GM12878 (cell line): Measurements from ENCODE around the gene H1-8. TPM values are rescaled to one million over a fixed set of nuclear protein-coding genes. Genes with fewer than 3 reads are reported as not detected.

Experiments used
- ATAC-seq: fragments of 200-7000 bp; cut with Tn5 transposase; 3 replicates; pipeline ENCODE4 v1.9.1; 2020; ENCODE audit warnings: mild to moderate bottlenecking, moderate library complexity
- BruUV-seq: library from RNA; stranded (reverse); fragments of 400-500 nt; replicated peaks from 2 replicates; lab custom pipeline; 2021; lab: Mats Ljungman, UMichigan
- CTCF ChIA-PET: fragments of 300-600 bp; sonication (Branson Sonifier 250); formaldehyde crosslinking; extraction: SDS; loops from one replicate; lab custom pipeline; 2021; ENCODE audit warnings: inconsistent platforms; lab: Yijun Ruan, JAX
- POLR2A ChIA-PET: fragments of 350-600 bp; formaldehyde crosslinking; extraction: SDS; loops from one replicate; lab custom pipeline; 2021; ENCODE audit warnings: inconsistent platforms; lab: Charles Lee
- RAD21 ChIA-PET: fragments of 300-600 bp; sonication (Branson Sonifier 250); formaldehyde crosslinking; loops from one replicate; lab custom pipeline; 2023; ENCODE audit warnings: antibody characterized with exemption; ENCODE audit not compliant: unreplicated experiment; lab: Charles Lee
- SMC1A ChIA-PET: fragments of 300-600 bp; sonication (Branson Sonifier 250); formaldehyde crosslinking; loops from one replicate; lab custom pipeline; 2023; ENCODE audit not compliant: unreplicated experiment, uncharacterized antibody; lab: Charles Lee
- DNase-seq: peaks from one replicate; pipeline ENCODE4 v3.0.0-alpha.2; 2011; ENCODE audit warnings: low read depth, low spot score
- FAIRE-seq: peaks from 3 replicates; lab custom pipeline; 2011; peaks lifted over from hg19 to GRCh38; lab: Jason Lieb, UNC
- H2AFZ ChIP-seq: 2 replicates; pipeline ENCODE4 v1.6.0; 2011; ENCODE audit warnings: low read depth, low read length, control low read depth; ENCODE audit not compliant: control insufficient read depth
- H3K27ac ChIP-seq: 2 replicates; pipeline ENCODE4 v1.5.1; 2011; ENCODE audit warnings: control low read depth; ENCODE audit not compliant: control insufficient read depth, insufficient read depth
- H3K27me3 ChIP-seq, 2 experiments: replicated peaks in 1 of 2; 2 replicates each; pipeline versions ENCODE4 v1.6.0 to v1.6.1; 2011; ENCODE audit warnings: low read length in 1 of 2; ENCODE audit not compliant: control insufficient read depth in 2 of 2, insufficient read depth in 2 of 2
- H3K36me3 ChIP-seq, 2 experiments: 2 replicates each; pipeline ENCODE4 v1.5.1; 2011; ENCODE audit warnings: low read length in 1 of 2; ENCODE audit not compliant: control insufficient read depth in 2 of 2, insufficient read depth in 2 of 2
- H3K4me1 ChIP-seq: 2 replicates; pipeline ENCODE4 v1.6.1; 2011; ENCODE audit warnings: mild to moderate bottlenecking, low read length, moderate library complexity, mixed read lengths; ENCODE audit not compliant: control insufficient read depth, insufficient read depth
- H3K4me2 ChIP-seq: 2 replicates; pipeline ENCODE4 v1.6.0; 2011; ENCODE audit warnings: control low read depth; ENCODE audit not compliant: control insufficient read depth, insufficient read depth
- H3K4me3 ChIP-seq: fragments of 200-600 bp; sonication (generic); 2 replicates; pipeline ENCODE4 v1.5.1; 2016
- H3K79me2 ChIP-seq: 2 replicates; pipeline ENCODE4 v1.6.0; 2011; ENCODE audit warnings: low read length; ENCODE audit not compliant: control insufficient read depth, insufficient read depth
- H3K9ac ChIP-seq: 2 replicates; pipeline ENCODE4 v1.8.0; 2011; ENCODE audit warnings: low read length, control low read depth, mixed read lengths; ENCODE audit not compliant: control insufficient read depth, insufficient read depth
- H3K9me3 ChIP-seq: replicated peaks from 3 replicates; pipeline ENCODE4 v1.5.1; 2011; ENCODE audit warnings: mild to moderate bottlenecking, low read length; ENCODE audit not compliant: control insufficient read depth, insufficient read depth
- H4K20me1 ChIP-seq: 2 replicates; pipeline ENCODE4 v1.6.0; 2011; ENCODE audit not compliant: control insufficient read depth, insufficient read depth
- BCL11A ChIP-seq: IDR thresholded peaks from 2 replicates; pipeline ENCODE4 v1.6.1; 2011; ENCODE audit warnings: low read depth, low read length
- GABPA ChIP-seq: IDR thresholded peaks from 2 replicates; pipeline ENCODE4 v1.6.1; 2014; ENCODE audit warnings: antibody characterized with exemption, low read depth, mild to moderate bottlenecking, inconsistent platforms
- MEF2A ChIP-seq: IDR thresholded peaks from 2 replicates; pipeline ENCODE4 v1.6.1; 2011; ENCODE audit warnings: low read depth, mild to moderate bottlenecking, low read length, moderate library complexity; ENCODE audit not compliant: insufficient read depth
- RCOR1 ChIP-seq: conservative IDR thresholded peaks from 2 replicates; pipeline ENCODE4 v1.6.1; 2012; ENCODE audit warnings: low read depth, low read length, improper control_type of control experiment
- SREBF2 ChIP-seq: IDR thresholded peaks from 2 replicates; pipeline ENCODE4 v1.6.1; 2012; ENCODE audit warnings: mild to moderate bottlenecking, low read length
- TCF7 ChIP-seq: IDR thresholded peaks from 2 replicates; pipeline ENCODE4 v1.6.1; 2014; ENCODE audit warnings: antibody characterized with exemption, borderline replicate concordance
- YBX1 ChIP-seq: fragments of 450-650 bp; IDR thresholded peaks from 2 replicates; pipeline ENCODE4 v1.6.1; 2016; ENCODE audit warnings: antibody characterized with exemption
- ZNF207 ChIP-seq: fragments of 450-650 bp; IDR thresholded peaks from 2 replicates; pipeline ENCODE4 v1.6.1; 2014; ENCODE audit warnings: antibody characterized with exemption, mild to moderate bottlenecking, borderline replicate concordance
- ZNF274 ChIP-seq: IDR thresholded peaks from one replicate; pipeline ENCODE4 v1.8.0; 2011; ENCODE audit not compliant: insufficient read length, insufficient read depth
- ZNF622 ChIP-seq: fragments of 450-650 bp; IDR thresholded peaks from 2 replicates; pipeline ENCODE4 v1.6.1; 2017; ENCODE audit warnings: mild to moderate bottlenecking, inconsistent platforms
- WGBS: methylation state at CpG from one replicate; pipeline ENCODE4 v1.1.6; 2016; ENCODE audit warnings: low lambda C conversion rate; ENCODE audit not compliant: insufficient replicate concordance, insufficient coverage; ENCODE audit errors: missing lambda C conversion rate; 5-methylcytosine and 5-hydroxymethylcytosine counted together
- in situ Hi-C: fragments of 300-500 bp; cut with MboI; formaldehyde crosslinking; loops from 9 replicates; pipeline ENCODE4 v1.14.3; 2018; ENCODE audit warnings: mixed read lengths
- intact Hi-C: fragments of 100-400 bp; cut with micrococcal nuclease; formaldehyde crosslinking; loops from one replicate; pipeline ENCODE4 v1.14.2; 2022; ENCODE audit not compliant: unreplicated experiment
- polyA plus RNA-seq, 11 experiments: library from polyadenylated mRNA; depleted of rRNA in 4 of 11; unstranded in 6 of 11; stranded (reverse) in 5 of 11; fragments of >200 nt; fragmentation: Nextera tagmentation in 4 of 11; fragmentation: Illumina TruSeq in 1 of 11; extraction: Ambion mirVana in 4 of 11; extraction: Trizol in 1 of 11; gene quantifications; 1 replicate in 1 of 11; 2 replicates in 10 of 11; pipeline versions ENCODE4 v1.2.1 to v1.2.3, GENCODE V29; 2011 to 2016; ENCODE audit warnings: inconsistent platforms in 2 of 11, missing spikeins in 2 of 11, low read depth in 1 of 11
- total RNA-seq, 4 experiments: library from RNA; depleted of rRNA in 3 of 4; stranded (reverse); fragments of >200 nt in 3 of 4; fragmentation: Illumina TruSeq in 1 of 4; extraction: Trizol in 1 of 4; gene quantifications; 2 replicates each; pipeline versions ENCODE4 v1.2.1 to v1.2.3, GENCODE V29; 2013 to 2021
- TF ChIP-seq, protein P1 (sequence below): IDR thresholded peaks from 2 replicates; pipeline ENCODE4 v1.6.1; 2012; ENCODE audit warnings: improper control_type of control experiment, low read depth, low read length; ENCODE audit not compliant: insufficient replicate concordance
- TF ChIP-seq, protein P2 (sequence below): fragments of 450-650 bp; IDR thresholded peaks from 2 replicates; pipeline ENCODE4 v1.6.1; 2014; ENCODE audit warnings: mild to moderate bottlenecking
- TF ChIP-seq, protein P3 (sequence below): fragments of 450-650 bp; IDR thresholded peaks from 2 replicates; pipeline ENCODE4 v1.6.1; 2016; ENCODE audit warnings: mild to moderate bottlenecking, moderate library complexity, borderline replicate concordance

The H1-8 gene
- total and polyA plus RNA-seq, 10 of the 15 experiments (the other 5 are each of a cell fraction or from before 2014, with no cell fraction given) = not detected

DNA sequence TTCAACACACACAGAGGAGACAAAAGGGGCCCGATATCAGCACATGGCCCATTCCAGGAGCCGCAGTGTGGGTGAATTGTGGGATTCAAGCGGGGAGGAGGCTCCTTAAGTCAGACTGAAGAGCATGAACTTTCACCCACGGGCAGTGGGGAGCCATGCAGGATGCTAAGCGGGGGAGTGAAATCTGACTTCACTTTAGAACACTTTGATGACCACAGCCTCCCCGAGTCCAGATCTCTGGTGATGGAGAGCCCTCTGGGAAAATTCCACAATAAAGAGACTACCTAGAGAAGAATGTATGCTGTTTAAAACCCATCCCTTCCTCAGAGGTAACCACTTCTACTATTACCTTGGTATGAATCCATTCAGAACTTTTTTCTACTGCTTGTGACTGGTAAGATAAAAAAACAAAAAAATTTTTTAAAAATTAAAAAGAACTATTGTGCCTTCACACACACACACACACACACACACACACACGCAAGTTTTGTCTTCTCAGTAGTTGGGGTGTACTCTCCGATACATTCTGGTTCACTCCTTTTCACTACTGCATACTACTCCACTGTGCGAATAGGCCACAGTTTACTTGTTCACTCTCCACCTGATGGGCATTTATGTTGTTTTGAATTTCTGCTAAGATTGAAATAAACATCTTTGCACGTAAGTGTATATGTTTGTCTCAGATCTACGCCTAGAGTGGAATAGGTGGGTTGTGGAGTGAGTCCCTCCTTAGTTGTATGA, 2.0 kb upstream of the H1-8 start (continued):
- TF ChIP-seq, protein P1, sequence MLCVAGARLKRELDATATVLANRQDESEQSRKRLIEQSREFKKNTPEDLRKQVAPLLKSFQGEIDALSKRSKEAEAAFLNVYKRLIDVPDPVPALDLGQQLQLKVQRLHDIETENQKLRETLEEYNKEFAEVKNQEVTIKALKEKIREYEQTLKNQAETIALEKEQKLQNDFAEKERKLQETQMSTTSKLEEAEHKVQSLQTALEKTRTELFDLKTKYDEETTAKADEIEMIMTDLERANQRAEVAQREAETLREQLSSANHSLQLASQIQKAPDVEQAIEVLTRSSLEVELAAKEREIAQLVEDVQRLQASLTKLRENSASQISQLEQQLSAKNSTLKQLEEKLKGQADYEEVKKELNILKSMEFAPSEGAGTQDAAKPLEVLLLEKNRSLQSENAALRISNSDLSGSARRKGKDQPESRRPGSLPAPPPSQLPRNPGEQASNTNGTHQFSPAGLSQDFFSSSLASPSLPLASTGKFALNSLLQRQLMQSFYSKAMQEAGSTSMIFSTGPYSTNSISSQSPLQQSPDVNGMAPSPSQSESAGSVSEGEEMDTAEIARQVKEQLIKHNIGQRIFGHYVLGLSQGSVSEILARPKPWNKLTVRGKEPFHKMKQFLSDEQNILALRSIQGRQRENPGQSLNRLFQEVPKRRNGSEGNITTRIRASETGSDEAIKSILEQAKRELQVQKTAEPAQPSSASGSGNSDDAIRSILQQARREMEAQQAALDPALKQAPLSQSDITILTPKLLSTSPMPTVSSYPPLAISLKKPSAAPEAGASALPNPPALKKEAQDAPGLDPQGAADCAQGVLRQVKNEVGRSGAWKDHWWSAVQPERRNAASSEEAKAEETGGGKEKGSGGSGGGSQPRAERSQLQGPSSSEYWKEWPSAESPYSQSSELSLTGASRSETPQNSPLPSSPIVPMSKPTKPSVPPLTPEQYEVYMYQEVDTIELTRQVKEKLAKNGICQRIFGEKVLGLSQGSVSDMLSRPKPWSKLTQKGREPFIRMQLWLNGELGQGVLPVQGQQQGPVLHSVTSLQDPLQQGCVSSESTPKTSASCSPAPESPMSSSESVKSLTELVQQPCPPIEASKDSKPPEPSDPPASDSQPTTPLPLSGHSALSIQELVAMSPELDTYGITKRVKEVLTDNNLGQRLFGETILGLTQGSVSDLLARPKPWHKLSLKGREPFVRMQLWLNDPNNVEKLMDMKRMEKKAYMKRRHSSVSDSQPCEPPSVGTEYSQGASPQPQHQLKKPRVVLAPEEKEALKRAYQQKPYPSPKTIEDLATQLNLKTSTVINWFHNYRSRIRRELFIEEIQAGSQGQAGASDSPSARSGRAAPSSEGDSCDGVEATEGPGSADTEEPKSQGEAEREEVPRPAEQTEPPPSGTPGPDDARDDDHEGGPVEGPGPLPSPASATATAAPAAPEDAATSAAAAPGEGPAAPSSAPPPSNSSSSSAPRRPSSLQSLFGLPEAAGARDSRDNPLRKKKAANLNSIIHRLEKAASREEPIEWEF = no peak
- TF ChIP-seq YBX1 = no peak
- no peak for TF ChIP-seq TCF7
- no peak for TF ChIP-seq BCL11A
- TF ChIP-seq RCOR1 = no peak
- no peak for TF ChIP-seq GABPA
- TF ChIP-seq MEF2A = no peak

DNA sequence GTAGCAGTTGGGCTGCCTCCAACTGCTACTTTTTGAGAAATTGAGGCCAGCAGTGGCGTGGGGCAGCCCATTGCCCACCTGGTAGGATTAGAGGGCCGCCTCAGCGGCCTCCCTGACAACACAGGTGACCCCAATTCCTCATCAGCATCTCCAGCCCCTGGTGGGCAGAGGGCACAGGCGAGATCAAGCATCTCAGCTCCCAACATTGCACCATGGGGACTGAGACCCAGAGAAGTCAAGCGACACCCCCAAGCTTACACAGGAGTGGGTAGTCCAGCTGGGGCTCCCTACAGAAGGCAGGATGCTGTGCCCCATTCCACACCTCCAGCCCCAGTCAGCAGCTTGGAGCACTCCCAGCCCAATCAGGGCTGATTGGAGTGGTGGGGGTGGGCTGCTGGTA, 228 bp upstream of the H1-8 start:
- SMC1A ChIA-PET = no interaction called here
- Histone ChIP-seq H3K4me2 (no peak overlapping the region), H3K9me3 (no peaks in the 10 kb centered on the region), H3K27ac (no peak overlapping the region), H4K20me1 (no peaks in the 10 kb centered on the region), H3K27me3 (no peaks in the 10 kb centered on the region; a peak in 2 of 4 replicates), H3K9ac (no peak overlapping the region), H3K4me3 (no peak overlapping the region), H3K4me1 (no peaks in the 10 kb centered on the region), H3K79me2 (no peaks in the 10 kb centered on the region), H2AFZ (no peak overlapping the region), H3K36me3 (no peaks in the 10 kb centered on the region)
- BruUV-seq = no TSS peak
- no peak for FAIRE-seq
- WGBS = 25% methylated on average over 5 of the region's 5 CpGs
- in situ Hi-C loops (no loop called here), intact Hi-C loops (no loop called here)
- RAD21 ChIA-PET = no interaction called here
- POLR2A ChIA-PET = no interaction called here
- no peak for ATAC-seq
- no peak for DNase-seq
- CTCF ChIA-PET = no interaction called here
- TF ChIP-seq ZNF274 = no peak
- no peak for TF ChIP-seq SREBF2
- TF ChIP-seq, protein P2, sequence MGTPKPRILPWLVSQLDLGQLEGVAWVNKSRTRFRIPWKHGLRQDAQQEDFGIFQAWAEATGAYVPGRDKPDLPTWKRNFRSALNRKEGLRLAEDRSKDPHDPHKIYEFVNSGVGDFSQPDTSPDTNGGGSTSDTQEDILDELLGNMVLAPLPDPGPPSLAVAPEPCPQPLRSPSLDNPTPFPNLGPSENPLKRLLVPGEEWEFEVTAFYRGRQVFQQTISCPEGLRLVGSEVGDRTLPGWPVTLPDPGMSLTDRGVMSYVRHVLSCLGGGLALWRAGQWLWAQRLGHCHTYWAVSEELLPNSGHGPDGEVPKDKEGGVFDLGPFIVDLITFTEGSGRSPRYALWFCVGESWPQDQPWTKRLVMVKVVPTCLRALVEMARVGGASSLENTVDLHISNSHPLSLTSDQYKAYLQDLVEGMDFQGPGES = no peak
- TF ChIP-seq ZNF622 = no peak
- no peak for TF ChIP-seq ZNF207
- TF ChIP-seq, protein P3, sequence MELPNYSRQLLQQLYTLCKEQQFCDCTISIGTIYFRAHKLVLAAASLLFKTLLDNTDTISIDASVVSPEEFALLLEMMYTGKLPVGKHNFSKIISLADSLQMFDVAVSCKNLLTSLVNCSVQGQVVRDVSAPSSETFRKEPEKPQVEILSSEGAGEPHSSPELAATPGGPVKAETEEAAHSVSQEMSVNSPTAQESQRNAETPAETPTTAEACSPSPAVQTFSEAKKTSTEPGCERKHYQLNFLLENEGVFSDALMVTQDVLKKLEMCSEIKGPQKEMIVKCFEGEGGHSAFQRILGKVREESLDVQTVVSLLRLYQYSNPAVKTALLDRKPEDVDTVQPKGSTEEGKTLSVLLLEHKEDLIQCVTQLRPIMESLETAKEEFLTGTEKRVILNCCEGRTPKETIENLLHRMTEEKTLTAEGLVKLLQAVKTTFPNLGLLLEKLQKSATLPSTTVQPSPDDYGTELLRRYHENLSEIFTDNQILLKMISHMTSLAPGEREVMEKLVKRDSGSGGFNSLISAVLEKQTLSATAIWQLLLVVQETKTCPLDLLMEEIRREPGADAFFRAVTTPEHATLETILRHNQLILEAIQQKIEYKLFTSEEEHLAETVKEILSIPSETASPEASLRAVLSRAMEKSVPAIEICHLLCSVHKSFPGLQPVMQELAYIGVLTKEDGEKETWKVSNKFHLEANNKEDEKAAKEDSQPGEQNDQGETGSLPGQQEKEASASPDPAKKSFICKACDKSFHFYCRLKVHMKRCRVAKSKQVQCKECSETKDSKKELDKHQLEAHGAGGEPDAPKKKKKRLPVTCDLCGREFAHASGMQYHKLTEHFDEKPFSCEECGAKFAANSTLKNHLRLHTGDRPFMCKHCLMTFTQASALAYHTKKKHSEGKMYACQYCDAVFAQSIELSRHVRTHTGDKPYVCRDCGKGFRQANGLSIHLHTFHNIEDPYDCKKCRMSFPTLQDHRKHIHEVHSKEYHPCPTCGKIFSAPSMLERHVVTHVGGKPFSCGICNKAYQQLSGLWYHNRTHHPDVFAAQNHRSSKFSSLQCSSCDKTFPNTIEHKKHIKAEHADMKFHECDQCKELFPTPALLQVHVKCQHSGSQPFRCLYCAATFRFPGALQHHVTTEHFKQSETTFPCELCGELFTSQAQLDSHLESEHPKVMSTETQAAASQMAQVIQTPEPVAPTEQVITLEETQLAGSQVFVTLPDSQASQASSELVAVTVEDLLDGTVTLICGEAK = no peak
